ENCODE data around the gene CAPN12. TPM values are rescaled to one million over a fixed set of nuclear protein-coding genes. Genes with fewer than 3 reads are reported as not detected.

CAPN12 gene
- total and polyA plus RNA-seq, 2 experiments from 2014 or later: 19.1 to 20.5 TPM

- TF ChIP-seq CREB1 (CRISPR knock-in tag; IDR thresholded peaks at IDR 0.05; ENCODE audit: low read depth) (no peak), REST (IDR thresholded peaks at IDR 0.05; ENCODE audit: unreplicated experiment) (no peak), CTCF (conservative IDR thresholded peaks at IDR 0.05; ENCODE audit: low read depth in 2 of 2) (no peak), NANOG (IDR thresholded peaks at IDR 0.05; ENCODE audit: borderline replicate concordance) (no peak)
Observed at GRCh38 chr19:38700350-38700901, 43.8 kb downstream of the CAPN12 start (continued).

- H3K4me1 Mint-ChIP-seq: peaks cover 46% of the 10 kb centered on the region
- 0 out of 2 replicates have a peak, but pooled peaks cover 5% of the 10 kb centered on the region for H3F3A ChIP-seq (replicated peaks; ENCODE audit: low read depth)
- peak overlapping the region; percentile 83 for H3K27ac Mint-ChIP-seq
- H3K27me3 Mint-ChIP-seq (ENCODE audit: insufficient read depth, low read depth, poor library complexity): peaks cover 17% of the 10 kb centered on the region
- H3K36me3 Mint-ChIP-seq (ENCODE audit: low read depth): peaks cover 64% of the 10 kb centered on the region
- no peak overlapping the region for H3K4me3 Mint-ChIP-seq
- no peaks in the 10 kb centered on the region for H3K9me3 Mint-ChIP-seq
- H3K27me3 ChIP-seq (ENCODE audit: insufficient read depth): no peaks in the 10 kb centered on the region
- no peak overlapping the region for H2AFZ ChIP-seq
- ATAC-seq (no peak), DNase-seq (ENCODE audit: low spot score) (no peak)
- peaks cover 8% of the 10 kb centered on the region; the same call in 1 of the 2 replicates for H3K36me3 ChIP-seq (ENCODE audit: insufficient read depth)
- H3K4me1 ChIP-seq (ENCODE audit: insufficient read depth): peaks cover 19% of the 10 kb centered on the region
- H3K27ac ChIP-seq (ENCODE audit: low read depth): peak overlapping the region; percentile 76; the same call in 1 of the 2 replicates
- H3K4me2 ChIP-seq: no peak overlapping the region
- no peak overlapping the region for H3K4me3 ChIP-seq
- H4K20me1 ChIP-seq (replicated peaks; ENCODE audit: insufficient read depth): peaks cover 25% of the 10 kb centered on the region
- H3K79me2 ChIP-seq (replicated peaks; ENCODE audit: insufficient read depth): peaks cover 60% of the 10 kb centered on the region
- no peaks in the 10 kb centered on the region for H3K9me2 ChIP-seq (ENCODE audit: insufficient read depth)
- no peak for TF ChIP-seq EZH2 (IDR thresholded peaks at IDR 0.05; ENCODE audit: low read depth, unreplicated experiment)
- no peak for TF ChIP-seq CTCF (conservative IDR thresholded peaks at IDR 0.05; ENCODE audit: low read depth in 2 of 2)
- no peak for TF ChIP-seq REST (IDR thresholded peaks at IDR 0.05; ENCODE audit: unreplicated experiment)
Observed at GRCh38 chr19:38699647-38700349, 44.5 kb downstream of the CAPN12 start.
